Measurements from ENCODE around the gene SMIM24.

Gene SMIM24

DNA sequence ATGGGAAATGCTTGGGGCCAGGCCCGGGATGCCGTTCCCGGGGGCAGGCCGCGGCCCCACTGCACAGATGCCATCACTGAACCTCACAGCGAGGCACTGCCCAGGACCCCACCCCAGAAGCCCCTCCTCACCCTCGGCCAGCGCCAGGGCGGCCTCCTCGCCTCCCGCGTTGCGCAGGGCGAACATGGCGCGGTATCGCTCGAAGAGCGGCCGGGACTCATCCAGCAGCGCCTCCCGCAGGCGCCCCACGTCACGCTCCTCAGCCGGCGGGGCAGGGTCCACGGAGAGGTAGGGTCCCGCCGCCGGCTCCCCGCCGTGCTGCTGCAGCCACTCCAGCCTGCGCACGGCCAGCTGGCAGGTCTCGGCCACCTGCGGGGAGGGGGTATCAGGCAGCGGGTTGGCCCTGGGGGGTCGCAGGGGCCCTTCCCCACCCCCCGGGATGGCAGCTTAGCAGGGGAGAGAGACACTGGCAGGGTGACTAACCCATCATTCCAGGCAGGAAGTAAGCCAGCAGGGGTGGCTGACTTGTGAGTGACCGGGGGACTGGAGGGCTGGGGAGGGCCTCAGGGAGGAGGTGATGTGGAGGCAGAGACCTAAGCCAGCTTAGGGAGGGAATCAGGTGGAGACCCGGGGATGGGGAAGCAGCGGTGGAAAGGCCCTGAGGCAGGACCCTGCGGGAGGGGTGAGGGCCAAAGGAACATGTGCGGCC is 12.0 kb upstream of the SMIM24 start:
- H3K36me3 ChIP-seq (ENCODE audit: control insufficient read depth, low read length) = peaks cover 30% of the 10 kb centered on the region
- TF ChIP-seq, protein P1, sequence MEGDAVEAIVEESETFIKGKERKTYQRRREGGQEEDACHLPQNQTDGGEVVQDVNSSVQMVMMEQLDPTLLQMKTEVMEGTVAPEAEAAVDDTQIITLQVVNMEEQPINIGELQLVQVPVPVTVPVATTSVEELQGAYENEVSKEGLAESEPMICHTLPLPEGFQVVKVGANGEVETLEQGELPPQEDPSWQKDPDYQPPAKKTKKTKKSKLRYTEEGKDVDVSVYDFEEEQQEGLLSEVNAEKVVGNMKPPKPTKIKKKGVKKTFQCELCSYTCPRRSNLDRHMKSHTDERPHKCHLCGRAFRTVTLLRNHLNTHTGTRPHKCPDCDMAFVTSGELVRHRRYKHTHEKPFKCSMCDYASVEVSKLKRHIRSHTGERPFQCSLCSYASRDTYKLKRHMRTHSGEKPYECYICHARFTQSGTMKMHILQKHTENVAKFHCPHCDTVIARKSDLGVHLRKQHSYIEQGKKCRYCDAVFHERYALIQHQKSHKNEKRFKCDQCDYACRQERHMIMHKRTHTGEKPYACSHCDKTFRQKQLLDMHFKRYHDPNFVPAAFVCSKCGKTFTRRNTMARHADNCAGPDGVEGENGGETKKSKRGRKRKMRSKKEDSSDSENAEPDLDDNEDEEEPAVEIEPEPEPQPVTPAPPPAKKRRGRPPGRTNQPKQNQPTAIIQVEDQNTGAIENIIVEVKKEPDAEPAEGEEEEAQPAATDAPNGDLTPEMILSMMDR (IDR thresholded peaks at IDR 0.05; ENCODE audit: low read depth, low read length, poor library complexity, severe bottlenecking) = no peak
- TF ChIP-seq EZH2phosphoT487 (IDR thresholded peaks at IDR 0.05; ENCODE audit: borderline replicate concordance, low read length) = no peak

GRCh38 chr19:3491396-3492119 is 11.2 kb upstream of the SMIM24 start:
- Histone ChIP-seq H3F3A (ENCODE audit: control insufficient read depth, insufficient read depth) (no peaks in the 10 kb centered on the region), H3K79me2 (ENCODE audit: control insufficient read depth, low read length) (no peaks in the 10 kb centered on the region; the same call in 1 of the 2 replicates), H3K4me2 (ENCODE audit: low read length) (no peak overlapping the region), H3K36me3 (ENCODE audit: control insufficient read depth, low read length) (peaks cover 25% of the 10 kb centered on the region), H3K4me1 (ENCODE audit: control insufficient read depth, low read length) (no peaks in the 10 kb centered on the region), H3K27me3 (ENCODE audit: control insufficient read depth, low read length) (no peaks in the 10 kb centered on the region), H3K9me3 (ENCODE audit: control insufficient read depth, insufficient read depth, low read length) (no peaks in the 10 kb centered on the region), H3K27ac (ENCODE audit: low read depth, low read length) (no peak overlapping the region), H4K20me1 (ENCODE audit: control insufficient read depth, insufficient read depth, low read depth, low read length) (no peaks in the 10 kb centered on the region), H3K9me2 (replicated peaks; ENCODE audit: control insufficient read depth, low read length) (no peaks in the 10 kb centered on the region), H3K4me3 (ENCODE audit: low read length) (no peak overlapping the region)
- TF ChIP-seq, protein P1 (IDR thresholded peaks at IDR 0.05; ENCODE audit: low read depth, low read length, poor library complexity, severe bottlenecking) = no peak
- TF ChIP-seq EZH2phosphoT487 (IDR thresholded peaks at IDR 0.05; ENCODE audit: borderline replicate concordance, low read length) = no peak

More for the DNA sequence above, 12.0 kb upstream of the SMIM24 start:
- H3K4me2 ChIP-seq (ENCODE audit: low read length) = no peak overlapping the region
- H3K27ac ChIP-seq (ENCODE audit: low read depth, low read length) = no peak overlapping the region
- no peaks in the 10 kb centered on the region for H3K27me3 ChIP-seq (ENCODE audit: control insufficient read depth, low read length)
- no peaks in the 10 kb centered on the region for H3F3A ChIP-seq (ENCODE audit: control insufficient read depth, insufficient read depth)
- no peaks in the 10 kb centered on the region for H3K9me3 ChIP-seq (ENCODE audit: control insufficient read depth, insufficient read depth, low read length)
- no peaks in the 10 kb centered on the region for H3K9me2 ChIP-seq (replicated peaks; ENCODE audit: control insufficient read depth, low read length)
- no peaks in the 10 kb centered on the region for H4K20me1 ChIP-seq (ENCODE audit: control insufficient read depth, insufficient read depth, low read depth, low read length)
- no peak overlapping the region for H3K4me3 ChIP-seq (ENCODE audit: low read length)
- no peaks in the 10 kb centered on the region for H3K4me1 ChIP-seq (ENCODE audit: control insufficient read depth, low read length)
- H3K79me2 ChIP-seq (ENCODE audit: control insufficient read depth, low read length) = peaks cover 5% of the 10 kb centered on the region

- Histone ChIP-seq H3K9me2 (replicated peaks; ENCODE audit: control insufficient read depth, low read length) (no peaks in the 10 kb centered on the region), H3K4me2 (ENCODE audit: low read length) (peak within 1 kb of the TSS; percentile 61), H3K4me3 (ENCODE audit: low read length) (no peak within 1 kb of the TSS), H3F3A (ENCODE audit: control insufficient read depth, insufficient read depth) (peaks cover 12% of the 10 kb centered on the region), H3K27ac (ENCODE audit: low read depth, low read length) (no peak within 1 kb of the TSS), H3K36me3 (ENCODE audit: control insufficient read depth, low read length) (no peaks in the 10 kb centered on the region), H4K20me1 (ENCODE audit: control insufficient read depth, insufficient read depth, low read depth, low read length) (no peaks in the 10 kb centered on the region), H3K79me2 (ENCODE audit: control insufficient read depth, low read length) (no peaks in the 10 kb centered on the region), H3K27me3 (ENCODE audit: control insufficient read depth, low read length) (no peaks in the 10 kb centered on the region), H3K9me3 (ENCODE audit: control insufficient read depth, insufficient read depth, low read length) (no peaks in the 10 kb centered on the region), H3K4me1 (ENCODE audit: control insufficient read depth, low read length) (peaks cover 42% of the 10 kb centered on the region)
- no peak for TF ChIP-seq EZH2phosphoT487 (IDR thresholded peaks at IDR 0.05; ENCODE audit: borderline replicate concordance, low read length)
- TF ChIP-seq, protein P1 (IDR thresholded peaks at IDR 0.05; ENCODE audit: low read depth, low read length, poor library complexity, severe bottlenecking) = no peak
Observed at GRCh38 chr19:3483226-3483628, 2.9 kb upstream of the SMIM24 start, which contains the start of gene SMIM44. Gene SMIM44 (minus strand): TSS chr19:3483441. CDS start chr19:3483403, 38 bp downstream.

Data from DOHH2 (cell line).